DOHH2 (cell line): ENCODE data around the gene TTLL7.

ENCODE experiments used
- CTCF ChIP-seq: fragments of 200-600 bp; sonication (generic); IDR thresholded peaks from one replicate; pipeline ENCODE4 v1.5.1; 2014; ENCODE audit warnings: antibody characterized with exemption, mild to moderate bottlenecking, low read depth, low read length; ENCODE audit not compliant: poor library complexity, severe bottlenecking
- EZH2phosphoT487 ChIP-seq: fragments of 200-600 bp; sonication (generic); IDR thresholded peaks from 2 replicates; pipeline ENCODE4 v1.6.1; 2017; ENCODE audit warnings: borderline replicate concordance, mild to moderate bottlenecking, antibody characterized with exemption, low read length, moderate library complexity, mixed read lengths

GRCh38 chr1:83919872-83920271, 79.1 kb downstream of the TTLL7 start:
- TF ChIP-seq CTCF (no peak), EZH2phosphoT487 (no peak)
